ENCODE results near the gene GAN.

The GAN gene

DNA sequence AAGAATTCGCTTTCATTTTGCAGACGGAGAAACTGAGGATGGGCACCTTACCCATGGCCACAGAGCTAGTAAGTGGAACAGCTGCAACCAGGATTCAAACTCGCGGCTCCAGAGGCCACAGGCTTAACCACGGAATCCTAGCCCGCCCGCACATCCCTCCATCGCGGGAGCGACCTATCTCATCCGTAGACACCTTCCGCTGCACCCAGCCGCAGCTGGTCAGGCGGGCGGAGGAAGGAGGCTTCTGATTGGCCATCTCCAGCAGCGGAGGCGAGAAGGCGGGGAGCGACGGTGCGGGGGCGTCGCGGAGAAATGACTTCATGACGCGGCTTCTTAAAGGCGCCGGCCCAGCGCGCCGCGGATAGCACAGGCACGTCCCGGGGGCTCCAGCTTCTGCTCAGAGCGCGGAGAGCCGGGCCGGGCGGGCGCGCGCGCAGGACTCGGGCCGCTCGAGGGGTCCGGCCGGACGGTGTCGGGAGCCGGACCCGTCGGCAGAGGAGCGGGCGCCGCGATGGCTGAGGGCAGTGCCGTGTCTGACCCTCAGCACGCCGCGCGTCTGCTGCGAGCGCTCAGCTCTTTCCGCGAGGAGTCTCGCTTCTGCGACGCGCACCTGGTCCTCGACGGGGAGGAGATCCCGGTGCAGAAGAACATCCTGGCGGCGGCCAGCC, at the start of gene GAN:
Gene GAN, plus strand, starts transcription at position 360 of the 668 bp plus-strand sequence. Its CDS starts 152 bp downstream, at position 512.
- TF ChIP-seq, protein P1, sequence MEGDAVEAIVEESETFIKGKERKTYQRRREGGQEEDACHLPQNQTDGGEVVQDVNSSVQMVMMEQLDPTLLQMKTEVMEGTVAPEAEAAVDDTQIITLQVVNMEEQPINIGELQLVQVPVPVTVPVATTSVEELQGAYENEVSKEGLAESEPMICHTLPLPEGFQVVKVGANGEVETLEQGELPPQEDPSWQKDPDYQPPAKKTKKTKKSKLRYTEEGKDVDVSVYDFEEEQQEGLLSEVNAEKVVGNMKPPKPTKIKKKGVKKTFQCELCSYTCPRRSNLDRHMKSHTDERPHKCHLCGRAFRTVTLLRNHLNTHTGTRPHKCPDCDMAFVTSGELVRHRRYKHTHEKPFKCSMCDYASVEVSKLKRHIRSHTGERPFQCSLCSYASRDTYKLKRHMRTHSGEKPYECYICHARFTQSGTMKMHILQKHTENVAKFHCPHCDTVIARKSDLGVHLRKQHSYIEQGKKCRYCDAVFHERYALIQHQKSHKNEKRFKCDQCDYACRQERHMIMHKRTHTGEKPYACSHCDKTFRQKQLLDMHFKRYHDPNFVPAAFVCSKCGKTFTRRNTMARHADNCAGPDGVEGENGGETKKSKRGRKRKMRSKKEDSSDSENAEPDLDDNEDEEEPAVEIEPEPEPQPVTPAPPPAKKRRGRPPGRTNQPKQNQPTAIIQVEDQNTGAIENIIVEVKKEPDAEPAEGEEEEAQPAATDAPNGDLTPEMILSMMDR (IDR thresholded peaks at IDR 0.05; ENCODE audit: borderline replicate concordance, insufficient read depth, low read depth, low read length), result no peak
- H3K4me3 ChIP-seq (ENCODE audit: low read depth, low read length), result peak within 1 kb of the TSS; percentile 79

- TF ChIP-seq, protein P1 (IDR thresholded peaks at IDR 0.05; ENCODE audit: borderline replicate concordance, insufficient read depth, low read depth, low read length), result no peak
- no peak overlapping the region for H3K4me3 ChIP-seq (ENCODE audit: low read depth, low read length)
These were observed 49.7 kb upstream of the GAN start for GRCh38 chr16:81265052-81265451.

DNA sequence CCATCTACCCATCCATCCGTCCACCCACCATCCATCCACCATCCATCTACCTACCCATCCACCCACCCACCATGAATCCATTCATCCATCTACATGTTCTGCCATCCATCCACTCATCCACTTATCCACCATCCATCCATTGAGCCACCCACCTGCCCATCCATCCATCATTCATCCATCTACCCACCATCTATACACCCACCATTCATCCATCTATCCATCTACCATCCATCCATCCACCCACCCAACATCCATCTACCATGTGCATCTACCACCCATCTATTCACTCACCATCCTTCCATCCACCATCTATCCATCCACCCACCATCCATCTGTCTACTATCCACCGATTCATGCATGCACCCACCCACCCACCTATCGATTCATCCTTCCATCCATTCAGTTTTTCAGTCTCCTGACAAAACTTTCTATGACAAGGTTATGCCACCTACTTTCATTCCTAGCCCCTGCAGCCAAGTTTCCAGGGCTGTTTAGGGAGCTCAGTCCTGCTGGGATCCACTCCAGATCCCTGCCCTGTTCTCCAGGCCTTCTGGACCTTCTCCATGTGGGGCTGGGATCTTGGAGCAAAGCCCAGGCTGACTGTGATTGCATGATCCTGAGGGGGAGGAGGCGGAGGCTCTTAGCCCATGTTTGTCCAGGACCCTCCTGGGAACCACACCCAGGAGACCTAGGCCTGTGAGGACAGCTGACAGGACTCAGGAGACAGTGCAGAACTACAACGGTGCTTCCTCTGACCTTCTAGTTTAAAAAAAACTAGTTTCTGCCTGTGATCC, 48.9 kb upstream of the GAN start:
- TF ChIP-seq, protein P1 (IDR thresholded peaks at IDR 0.05; ENCODE audit: borderline replicate concordance, insufficient read depth, low read depth, low read length), result no peak

DNA sequence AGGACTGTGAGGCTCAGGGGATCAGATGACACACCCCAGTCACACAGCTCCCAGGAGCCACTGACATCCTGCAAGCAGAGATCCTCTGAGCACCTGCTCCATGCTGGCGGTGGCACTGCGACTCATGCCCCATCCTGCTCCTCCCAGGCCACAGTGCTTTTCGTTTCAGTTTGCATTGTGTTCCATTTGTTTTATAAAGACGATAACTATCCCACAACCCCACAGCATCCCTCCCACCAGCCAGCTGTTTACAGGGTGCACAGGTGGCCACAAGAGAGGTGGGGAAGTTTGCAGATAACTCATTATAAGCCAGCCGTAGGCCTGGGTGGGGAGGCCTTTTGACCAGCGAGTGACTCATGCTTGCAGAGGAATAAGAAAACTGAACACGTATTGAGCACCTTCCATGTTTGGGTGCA, 48.1 kb upstream of the GAN start:
- no peak overlapping the region for H3K4me3 ChIP-seq (ENCODE audit: low read depth, low read length)
- TF ChIP-seq, protein P1 (IDR thresholded peaks at IDR 0.05; ENCODE audit: borderline replicate concordance, insufficient read depth, low read depth, low read length), result no peak

More for the DNA sequence above, 48.9 kb upstream of the GAN start:
- no peak overlapping the region for H3K4me3 ChIP-seq (ENCODE audit: low read depth, low read length)

GRCh38 chr16:81268509-81268908, 46.3 kb upstream of the GAN start:
- TF ChIP-seq, protein P1 (IDR thresholded peaks at IDR 0.05; ENCODE audit: borderline replicate concordance, insufficient read depth, low read depth, low read length), result no peak
- H3K4me3 ChIP-seq (ENCODE audit: low read depth, low read length), result no peak overlapping the region

- H3K4me3 ChIP-seq (ENCODE audit: low read depth, low read length), result no peak overlapping the region
- TF ChIP-seq, protein P1 (IDR thresholded peaks at IDR 0.05; ENCODE audit: borderline replicate concordance, insufficient read depth, low read depth, low read length), result no peak
These were observed 41.4 kb upstream of the GAN start for GRCh38 chr16:81273223-81273950.
